OCI-LY3 (cell line): ENCODE results near the gene SWT1.
"Not testable (repeated sequence)": the region's sequence is repeated elsewhere in the genome, so short reads cannot be mapped to it uniquely, and the experiment has no call there.

Experiments
- H2AFZ ChIP-seq: fragments of 200-600, 300-600 bp; shearing (Covaris generic); 2 replicates; pipeline ENCODE4 v1.6.0; 2014; ENCODE audit warnings: antibody characterized with exemption, low read depth, low read length
- H3K27ac ChIP-seq: fragments of 200-600, 300-600 bp; sonication (generic); 2 replicates; pipeline ENCODE4 v1.5.1; 2014; ENCODE audit warnings: mild to moderate bottlenecking, low read length, moderate library complexity, mixed read lengths
- H3K27me3 ChIP-seq: fragments of 200-600, 300-600 bp; sonication (generic); 2 replicates; pipeline ENCODE4 v1.6.1; 2014; ENCODE audit warnings: low read depth, low read length, mixed read lengths
- H3K36me3 ChIP-seq: fragments of 200-600, 300-600 bp; sonication (generic); replicated peaks from 2 replicates; pipeline ENCODE3; 2014; ENCODE audit warnings: low read depth, low read length, mixed read lengths
- H3K4me1 ChIP-seq: fragments of 300-600, 200-600 bp; sonication (generic); 2 replicates; pipeline ENCODE4 v1.6.1; 2014; ENCODE audit warnings: low read length, mixed read lengths
- H3K4me2 ChIP-seq: fragments of 200-600, 300-600 bp; sonication (generic); 2 replicates; pipeline ENCODE4 v1.6.1; 2014; ENCODE audit warnings: low read length, mixed read lengths
- H3K4me3 ChIP-seq: fragments of 300-600, 200-600 bp; sonication (generic); 2 replicates; pipeline ENCODE4 v1.5.1; 2014; ENCODE audit warnings: antibody characterized with exemption, mild to moderate bottlenecking, low read length, moderate library complexity
- H3K79me2 ChIP-seq: fragments of 300-600, 200-600 bp; shearing (Covaris generic); 2 replicates; pipeline ENCODE4 v1.6.1; 2014; ENCODE audit warnings: mild to moderate bottlenecking, low read length, mixed read lengths
- H3K9ac ChIP-seq: fragments of 300-600, 200-600 bp; shearing (Covaris generic); 2 replicates; pipeline ENCODE4 v1.6.0; 2014; ENCODE audit warnings: mild to moderate bottlenecking, low read length, moderate library complexity
- H3K9me3 ChIP-seq: fragments of 200-600, 300-600 bp; shearing (Covaris generic); 2 replicates; pipeline ENCODE4 v1.6.1; 2014; ENCODE audit warnings: low read length, mixed read lengths; ENCODE audit not compliant: insufficient read depth
- H4K20me1 ChIP-seq: fragments of 200-600, 300-600 bp; sonication (generic); 2 replicates; pipeline ENCODE4 v1.6.1; 2016; ENCODE audit warnings: low read length, mixed read lengths; ENCODE audit not compliant: insufficient read depth
- CTCF ChIP-seq: fragments of 200-600, 300-600 bp; sonication (generic); IDR thresholded peaks from 2 replicates; pipeline ENCODE4 v1.5.1; 2014; ENCODE audit warnings: antibody characterized with exemption, low read length, low read depth
- EZH2phosphoT487 ChIP-seq: fragments of 200-600 bp; shearing (Covaris generic); IDR thresholded peaks from 2 replicates; pipeline ENCODE4 v1.6.1; 2018; ENCODE audit warnings: antibody characterized with exemption, mixed run types, low read depth

SWT1 gene

GRCh38 chr1:185255595-185255994, 98.6 kb downstream of the SWT1 start:
- not testable (repeated sequence) for H3K79me2 ChIP-seq, H3K27ac ChIP-seq, H3K9me3 ChIP-seq, H3K4me1 ChIP-seq, H4K20me1 ChIP-seq, H3K36me3 ChIP-seq, H3K9ac ChIP-seq, H2AFZ ChIP-seq, H3K4me3 ChIP-seq, H3K27me3 ChIP-seq, H3K4me2 ChIP-seq

GRCh38 chr1:185257116-185257949, 100.4 kb downstream of the SWT1 start:
- H3K4me3 ChIP-seq, H3K4me2 ChIP-seq, H3K27ac ChIP-seq, H3K79me2 ChIP-seq, H3K9me3 ChIP-seq, H3K9ac ChIP-seq, H3K27me3 ChIP-seq, H3K36me3 ChIP-seq, H2AFZ ChIP-seq, H4K20me1 ChIP-seq: not testable (repeated sequence)
- peaks cover 13% of the 10 kb centered on the region for H3K4me1 ChIP-seq

GRCh38 chr1:185257950-185258208, 100.9 kb downstream of the SWT1 start:
- Histone ChIP-seq H3K9me3 (no peaks in the 10 kb centered on the region), H3K79me2 (no peaks in the 10 kb centered on the region), H3K9ac (no peak overlapping the region), H3K36me3 (no peaks in the 10 kb centered on the region), H3K27me3 (no peaks in the 10 kb centered on the region), H3K27ac (no peak overlapping the region), H4K20me1 (no peaks in the 10 kb centered on the region), H3K4me2 (no peak overlapping the region), H3K4me3 (no peak overlapping the region), H3K4me1 (peaks cover 13% of the 10 kb centered on the region), H2AFZ (no peak overlapping the region)
- TF ChIP-seq CTCF, result no peak
- no peak for TF ChIP-seq EZH2phosphoT487

- Histone ChIP-seq H3K4me3 (no peak overlapping the region), H4K20me1 (no peaks in the 10 kb centered on the region), H3K9ac (no peak overlapping the region), H3K9me3 (no peaks in the 10 kb centered on the region), H2AFZ (no peak overlapping the region), H3K36me3 (no peaks in the 10 kb centered on the region), H3K27ac (no peak overlapping the region), H3K27me3 (no peaks in the 10 kb centered on the region), H3K4me1 (peaks cover 13% of the 10 kb centered on the region), H3K79me2 (no peaks in the 10 kb centered on the region), H3K4me2 (no peak overlapping the region)
- no peak for TF ChIP-seq CTCF
- no peak for TF ChIP-seq EZH2phosphoT487
Measured at GRCh38 chr1:185258676-185259075, 101.7 kb downstream of the SWT1 start.

GRCh38 chr1:185260611-185261010, 103.6 kb downstream of the SWT1 start:
- no peak overlapping the region for H3K4me3 ChIP-seq
- TF ChIP-seq EZH2phosphoT487 (no peak), CTCF (no peak)
- no peak overlapping the region for H3K27ac ChIP-seq
- H2AFZ ChIP-seq, result no peak overlapping the region
- H3K79me2 ChIP-seq, result no peaks in the 10 kb centered on the region
- no peaks in the 10 kb centered on the region for H4K20me1 ChIP-seq
- peak overlapping the region; percentile 21; the same call in 1 of the 2 replicates for H3K4me2 ChIP-seq
- no peaks in the 10 kb centered on the region for H3K27me3 ChIP-seq
- H3K36me3 ChIP-seq, result no peaks in the 10 kb centered on the region
- H3K9me3 ChIP-seq, result no peaks in the 10 kb centered on the region
- H3K4me1 ChIP-seq, result peaks cover 13% of the 10 kb centered on the region
- no peak overlapping the region for H3K9ac ChIP-seq
